Pulmonary artery endothelial cell (primary cell): ENCODE data around the gene LZIC. TPM values are rescaled to one million over a fixed set of nuclear protein-coding genes. Genes with fewer than 3 reads are reported as not detected.

Source experiments
- DNase-seq: peaks from one replicate; pipeline ENCODE4 v3.0.0-alpha.2; 2011; ENCODE audit warnings: low read depth, low spot score
- total RNA-seq: library from RNA; depleted of rRNA; stranded (reverse); fragments of >200 nt; gene quantifications from 2 replicates; pipeline ENCODE4 v1.2.3, GENCODE V29; 2014

The LZIC gene
- total RNA-seq, 1 donor from 2014 or later, result 23.7 TPM

DNA sequence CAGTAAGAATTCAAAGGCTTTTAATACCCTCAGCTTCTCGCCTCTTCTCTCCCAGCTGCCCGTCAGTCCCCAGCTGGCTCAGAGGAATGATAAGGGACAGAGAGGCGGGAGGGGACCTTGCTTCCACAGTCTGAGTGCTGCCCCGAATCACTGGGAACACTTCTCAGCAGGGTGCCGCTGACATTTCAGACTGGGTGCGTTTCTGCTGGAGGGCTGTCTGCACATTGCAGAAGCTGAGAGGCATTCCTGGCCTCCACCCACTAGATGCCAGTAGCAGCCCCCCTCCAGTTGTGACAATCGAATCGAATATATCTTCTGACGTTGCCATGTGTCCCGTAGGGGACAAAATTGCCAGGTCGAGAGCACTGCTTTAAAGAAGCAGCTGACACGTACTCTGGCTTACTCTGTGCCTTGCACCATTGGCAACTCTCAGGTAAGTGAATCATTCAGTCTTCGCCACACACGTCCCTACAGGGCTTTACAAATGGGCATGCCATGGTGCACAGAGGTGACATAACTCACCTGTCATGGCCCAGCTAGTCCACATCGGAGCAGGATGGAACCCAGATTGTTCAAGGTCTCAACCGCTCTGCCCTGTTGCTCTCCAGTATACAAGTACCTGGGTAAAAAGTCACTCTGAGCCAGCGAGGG is 57.0 kb downstream of the LZIC start:
- DNase-seq, result no peak

DNA sequence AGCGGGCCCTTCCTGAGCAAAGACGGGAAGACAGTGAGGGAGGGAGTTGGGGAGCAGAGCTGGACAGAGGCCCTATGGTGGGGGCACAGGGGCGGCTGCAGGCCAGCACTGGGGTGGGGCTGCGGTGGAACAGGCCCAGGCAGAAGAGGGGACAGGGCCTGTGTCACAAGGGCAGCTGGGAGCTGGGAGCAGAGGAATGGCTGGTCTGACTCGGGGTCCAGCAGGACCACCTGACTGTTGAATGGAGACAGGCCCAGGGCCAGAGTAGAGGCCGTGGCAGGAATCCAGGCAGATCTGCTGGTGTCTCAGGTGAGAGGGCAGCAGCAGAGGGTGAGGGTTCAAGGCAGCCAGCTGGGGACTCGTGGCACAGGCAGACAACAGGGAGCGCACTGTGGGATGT is 58.4 kb downstream of the LZIC start:
- no peak for DNase-seq

DNA sequence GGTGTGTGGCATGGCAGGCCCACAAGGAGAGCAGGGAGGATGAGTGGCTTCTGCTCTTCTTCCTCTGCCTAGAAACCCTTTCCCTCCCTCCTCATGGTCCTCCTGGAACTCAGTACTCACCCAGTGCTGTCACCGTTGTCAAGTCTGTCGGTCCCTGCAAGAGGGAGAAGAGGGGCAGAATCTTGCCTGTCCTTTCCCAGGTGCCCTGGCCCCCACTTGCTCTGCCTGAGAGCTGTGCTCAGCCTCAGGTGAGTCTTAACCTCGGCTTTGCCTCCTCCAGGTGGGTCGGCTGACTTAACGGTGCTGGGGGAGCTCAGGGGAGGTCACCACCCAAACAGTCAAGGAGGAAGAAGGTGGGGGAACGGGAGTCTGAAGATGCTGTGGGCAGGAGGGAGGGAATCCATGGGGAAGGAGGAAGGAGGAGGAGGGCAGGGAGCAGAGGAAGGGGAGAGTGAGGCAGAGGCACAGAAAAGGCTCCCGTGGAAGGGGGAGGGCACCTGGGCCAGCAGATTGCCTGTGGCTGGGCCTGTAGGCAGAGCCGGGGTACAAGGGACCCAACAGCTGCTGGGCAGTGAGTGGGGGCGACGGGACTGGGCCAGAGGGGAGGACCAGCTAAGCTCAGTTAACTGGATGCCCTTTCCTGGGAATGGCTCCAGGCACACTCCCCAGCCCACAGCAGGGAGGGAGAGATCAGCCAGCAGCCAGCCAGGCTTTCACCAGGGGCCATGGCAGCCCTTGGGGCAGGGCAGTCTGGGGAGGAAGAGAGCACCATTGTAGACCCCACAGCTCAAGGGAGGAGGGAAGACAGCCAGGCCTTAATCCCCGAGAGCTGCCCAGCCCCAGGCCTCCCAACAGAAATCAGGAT is 59.4 kb downstream of the LZIC start:
- DNase-seq, result no peak

DNA sequence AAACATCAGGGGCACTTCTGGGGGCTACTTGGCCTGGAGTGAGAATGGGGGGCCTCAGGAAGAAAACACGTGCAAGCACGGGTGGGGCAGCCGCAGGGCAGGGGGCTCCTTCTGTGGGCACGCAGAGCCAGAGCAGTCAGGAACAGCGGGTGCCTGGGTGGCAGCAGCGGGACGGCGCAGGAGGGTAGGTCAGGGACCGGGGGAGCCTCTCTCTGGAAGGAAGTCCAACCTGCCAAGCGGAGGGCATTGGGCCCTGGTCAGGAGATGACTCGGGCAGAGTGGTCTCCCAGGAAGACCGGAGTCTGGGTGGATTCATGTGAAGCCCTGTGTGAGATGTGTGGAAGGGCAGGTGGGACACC is 60.3 kb downstream of the LZIC start:
- no peak for DNase-seq

DNA sequence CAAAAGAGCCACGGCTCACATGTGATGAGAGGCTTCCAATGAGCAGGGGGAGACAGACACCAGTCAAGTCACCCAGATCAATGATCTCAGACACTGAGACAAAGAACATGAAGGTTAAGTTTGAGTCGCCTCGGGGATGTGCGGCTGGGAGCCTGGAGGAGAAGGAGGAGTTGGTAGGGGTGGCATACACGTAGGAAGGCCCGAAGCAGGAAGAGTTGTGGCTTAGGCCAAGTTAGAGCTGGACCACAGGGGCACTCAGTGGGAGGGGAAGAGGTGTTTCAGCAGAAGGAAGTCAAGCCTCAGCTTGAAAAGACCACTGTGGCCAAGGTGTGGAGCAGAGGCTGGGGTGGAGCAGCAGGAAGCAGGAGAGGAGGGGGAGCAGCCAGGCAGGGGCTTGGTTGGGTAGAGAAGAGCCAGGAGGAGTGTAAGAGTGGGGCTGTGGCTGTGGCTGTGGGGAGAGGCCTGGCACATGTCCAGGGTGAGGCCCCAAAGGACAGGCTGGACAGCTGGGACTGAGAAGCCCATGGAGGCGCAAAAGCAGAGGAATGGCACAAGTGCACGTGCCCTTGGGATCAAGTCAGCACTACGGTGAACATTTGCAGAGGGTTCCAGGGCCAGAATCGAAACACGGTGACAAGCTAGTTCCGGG is 60.8 kb downstream of the LZIC start:
- no peak for DNase-seq

DNA sequence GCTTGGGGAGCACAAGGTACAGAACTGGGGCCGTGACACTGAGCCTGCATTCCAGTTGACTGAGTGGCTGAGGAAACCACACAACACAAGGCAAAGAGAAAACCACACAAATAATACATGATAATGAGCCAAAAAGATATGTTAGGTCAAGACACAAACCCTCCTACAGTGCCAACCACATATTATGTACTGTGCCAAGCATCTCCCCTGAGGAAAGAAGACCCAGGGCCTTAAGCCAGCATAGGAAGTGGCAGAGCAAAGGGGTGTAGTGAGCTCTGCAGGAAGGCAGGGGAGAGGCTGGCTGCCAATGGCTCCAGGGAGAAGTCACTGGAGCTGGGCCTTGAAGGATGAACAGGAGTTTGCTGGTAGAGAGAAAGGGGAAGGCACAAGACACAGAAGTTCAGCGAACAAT is 61.3 kb downstream of the LZIC start:
- no peak for DNase-seq

Other genes starting within 250 kb of the LZIC start
- gene CLSTN1, start 119.4 kb downstream of the LZIC start, total RNA-seq, result 79.8 and 100 TPM in 2 replicates
- gene CTNNBIP1, start 33.1 kb downstream of the LZIC start, total RNA-seq, result 32.4 and 48.7 TPM in 2 replicates
- gene NMNAT1, start 84 bp upstream of the LZIC start, total RNA-seq, result 10.6 and 11.8 TPM in 2 replicates
- 0.26 TPM in 1 of 2 replicates, not detected in the other for gene RBP7, start 53.8 kb upstream of the LZIC start, total RNA-seq
- 17.3 and 24.2 TPM in 2 replicates for gene UBE4B, start 89.6 kb upstream of the LZIC start, total RNA-seq